Gastroesophageal sphincter (tissue), 3 donors: ENCODE measurements around the gene ZBTB16.

Source experiments
- CTCF ChIP-seq, 4 experiments: fragments of 200-600 bp in 2 of 4; fragments of 450-650 bp in 2 of 4; sonication (generic) in 1 of 4; IDR thresholded peaks; one replicate each; pipeline ENCODE4 v1.5.1; 2017 to 2019; ENCODE audit warnings: antibody characterized with exemption in 4 of 4, mild to moderate bottlenecking in 2 of 4, moderate library complexity in 2 of 4
- EP300 ChIP-seq: sonication (generic); formaldehyde crosslinking; IDR thresholded peaks from one replicate; pipeline ENCODE4 v1.6.1; 2017; ENCODE audit warnings: antibody characterized with exemption, mild to moderate bottlenecking

DNA sequence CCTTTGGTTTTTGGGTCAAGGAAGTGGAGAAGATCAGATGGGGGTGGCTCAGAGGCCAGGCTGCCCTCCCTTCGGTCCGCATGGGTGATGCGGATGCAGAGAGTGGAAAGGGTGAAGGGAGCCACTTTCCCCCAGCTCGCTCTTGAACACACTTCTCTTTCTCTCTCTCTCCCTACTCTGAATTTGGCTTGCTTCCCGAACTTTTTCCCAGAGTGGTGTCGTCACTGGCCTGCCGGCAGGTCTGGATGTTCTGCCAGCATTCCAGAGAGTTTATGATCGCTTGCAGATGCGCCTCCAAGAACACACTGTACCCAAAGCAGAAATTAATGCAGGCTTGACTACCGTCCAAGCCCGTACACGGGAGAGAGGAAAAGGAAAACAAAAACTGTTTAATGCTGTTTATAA is 103.2 kb downstream of the ZBTB16 start:
- TF ChIP-seq CTCF (IDR thresholded peaks at IDR 0.05) (no peak), EP300 (peak; percentile 100)
